Measurements from ENCODE around the gene AK1. TPM values are rescaled to one million over a fixed set of nuclear protein-coding genes. Genes with fewer than 3 reads are reported as not detected.

AK1 gene
- total and polyA plus RNA-seq, 9 of the 15 experiments (the other 6 are each of a cell fraction or from before 2014, with no cell fraction given): 10.1 to 71.8 (median 39.0) TPM

DNA sequence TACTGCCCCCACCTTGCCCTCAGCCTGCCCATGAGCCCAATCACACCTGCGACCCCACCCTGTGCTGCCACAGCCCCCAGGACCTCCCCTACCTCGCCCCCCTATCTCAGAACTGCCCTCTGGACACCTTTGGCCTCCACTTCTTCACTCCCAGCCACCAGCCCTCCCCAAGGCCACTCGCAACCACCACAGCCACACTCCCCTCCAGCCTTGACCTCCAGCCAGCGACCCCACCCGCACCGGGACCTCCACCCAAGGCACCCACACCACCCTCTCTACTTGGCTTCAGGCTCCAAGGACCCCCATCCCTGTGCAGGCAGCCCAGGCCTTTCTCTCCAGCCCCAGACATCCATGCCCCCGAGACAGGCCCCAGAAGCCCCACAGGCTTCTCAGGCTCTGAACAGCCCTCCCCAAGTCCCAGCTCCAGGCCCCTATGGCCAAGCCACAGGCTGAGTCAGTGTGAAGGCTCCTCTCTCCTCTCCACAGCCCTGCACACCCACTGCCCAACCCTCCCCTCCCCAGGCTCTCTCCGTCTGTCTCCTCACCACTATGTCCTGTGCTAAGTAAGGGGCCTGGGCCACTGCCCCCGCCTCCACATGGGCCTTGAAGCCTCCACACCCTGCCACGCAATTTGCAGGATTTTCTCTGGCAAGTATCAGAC, 2.0 kb downstream of the AK1 start:
- peaks cover 12% of the 10 kb centered on the region; the same call in 2 of the 3 replicates for H3K79me2 ChIP-seq (ENCODE audit: control insufficient read depth, insufficient read depth, low read length)
- BruUV-seq (replicated peaks): no TSS peak
- WGBS (ENCODE audit: insufficient coverage, low coverage, missing lambda C conversion rate): 63% methylated on average over 7 of the region's 10 CpGs
- DNase-seq (ENCODE audit: extremely low read depth in 1 of 4, low spot score in 3 of 4): no peak
- H2AFZ ChIP-seq (ENCODE audit: low read depth, low read length): no peak overlapping the region
- peaks cover 19 to 57% of the 10 kb centered on the region in 2 experiments; a peak in 4 of 5 replicates for H3K4me1 ChIP-seq (replicated peaks in 1 of 2; ENCODE audit: control insufficient read depth in 2 of 2, insufficient read depth in 2 of 2, low read length in 2 of 2)
- no peaks in the 10 kb centered on the region for H4K20me1 ChIP-seq (replicated peaks; ENCODE audit: control insufficient read depth, insufficient read depth, low read length)
- H3K9me3 ChIP-seq (replicated peaks; ENCODE audit: control insufficient read depth, insufficient read depth, low read depth, low read length): no peaks in the 10 kb centered on the region
- peak; percentile 3; the same call in 1 of the 3 replicates for ATAC-seq
- no peak for FAIRE-seq
- H3K36me3 ChIP-seq (ENCODE audit: control insufficient read depth, insufficient read depth, low read length): peaks cover 3% of the 10 kb centered on the region; the same call in 1 of the 3 replicates
- 0 out of 3 replicates have a peak overlapping the region, but pooled peaks have one; percentile 21 for H3K27ac ChIP-seq (ENCODE audit: extremely low read depth, low read depth, low read length)
- no peaks in the 10 kb centered on the region for H3K9me1 ChIP-seq (ENCODE audit: control insufficient read depth, insufficient read depth, low read length)
- H3K9ac ChIP-seq (ENCODE audit: insufficient read depth in 1 of 2, low read depth in 2 of 2, low read length in 2 of 2): peak overlapping the region in 1 of 2 experiments; percentile 62; a peak in 2 of 4 replicates
- ChIA-PET POLR2A (interaction anchor here (1.5 to 2.4 kb wide), 2 partner anchors 13 to 24 kb away, joined by 3 to 9 read pairs; partner anchors contain the start of gene ST6GALNAC6), CTCF (ENCODE audit: low intra/inter-chr PET ratio) (no interaction called here)
- no peak overlapping the region; the same call in 1 of the 2 replicates for H3K4me2 ChIP-seq (ENCODE audit: insufficient read depth, low read length)
- H3K4me3 ChIP-seq: no peak overlapping the region
- H3K27me3 ChIP-seq (ENCODE audit: control insufficient read depth in 2 of 2, insufficient read depth in 2 of 2, low read length in 2 of 2): no peaks in the 10 kb centered on the region
- in situ Hi-C loops (cut with MboI): loop anchor here (5.0 to 10.0 kb wide), 3 partner anchors 37 to 373 kb away; no protein-coding TSS in a partner anchor
- intact Hi-C loops (cut with micrococcal nuclease): loop anchor here (10.0 kb wide), 1 partner anchor 281 kb away; no protein-coding TSS in a partner anchor
- TF ChIP-seq SRSF1 (IDR thresholded peaks at IDR 0.05; ENCODE audit: low read depth, low read length) (no peak), CEBPG (CRISPR knock-in tag; IDR thresholded peaks at IDR 0.05) (no peak), CEBPG (tag; conservative IDR thresholded peaks at IDR 0.05 in 1 of 2, IDR thresholded peaks at IDR 0.05 in 1 of 2) (no peak), NFYB (IDR thresholded peaks at IDR 0.05; ENCODE audit: extremely low read depth, insufficient read length) (no peak), CTBP1 (IDR thresholded peaks at IDR 0.05; ENCODE audit: borderline replicate concordance) (no peak)
- TF ChIP-seq, protein P1, sequence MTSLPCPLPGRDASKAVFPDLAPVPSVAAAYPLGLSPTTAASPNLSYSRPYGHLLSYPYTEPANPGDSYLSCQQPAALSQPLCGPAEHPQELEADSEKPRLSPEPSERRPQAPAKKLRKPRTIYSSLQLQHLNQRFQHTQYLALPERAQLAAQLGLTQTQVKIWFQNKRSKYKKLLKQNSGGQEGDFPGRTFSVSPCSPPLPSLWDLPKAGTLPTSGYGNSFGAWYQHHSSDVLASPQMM (CRISPR knock-in tag; IDR thresholded peaks at IDR 0.05): no peak
- TF ChIP-seq, protein P2, sequence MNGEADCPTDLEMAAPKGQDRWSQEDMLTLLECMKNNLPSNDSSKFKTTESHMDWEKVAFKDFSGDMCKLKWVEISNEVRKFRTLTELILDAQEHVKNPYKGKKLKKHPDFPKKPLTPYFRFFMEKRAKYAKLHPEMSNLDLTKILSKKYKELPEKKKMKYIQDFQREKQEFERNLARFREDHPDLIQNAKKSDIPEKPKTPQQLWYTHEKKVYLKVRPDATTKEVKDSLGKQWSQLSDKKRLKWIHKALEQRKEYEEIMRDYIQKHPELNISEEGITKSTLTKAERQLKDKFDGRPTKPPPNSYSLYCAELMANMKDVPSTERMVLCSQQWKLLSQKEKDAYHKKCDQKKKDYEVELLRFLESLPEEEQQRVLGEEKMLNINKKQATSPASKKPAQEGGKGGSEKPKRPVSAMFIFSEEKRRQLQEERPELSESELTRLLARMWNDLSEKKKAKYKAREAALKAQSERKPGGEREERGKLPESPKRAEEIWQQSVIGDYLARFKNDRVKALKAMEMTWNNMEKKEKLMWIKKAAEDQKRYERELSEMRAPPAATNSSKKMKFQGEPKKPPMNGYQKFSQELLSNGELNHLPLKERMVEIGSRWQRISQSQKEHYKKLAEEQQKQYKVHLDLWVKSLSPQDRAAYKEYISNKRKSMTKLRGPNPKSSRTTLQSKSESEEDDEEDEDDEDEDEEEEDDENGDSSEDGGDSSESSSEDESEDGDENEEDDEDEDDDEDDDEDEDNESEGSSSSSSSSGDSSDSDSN (IDR thresholded peaks at IDR 0.05; ENCODE audit: borderline replicate concordance in 1 of 2, low read depth in 2 of 2, low read length in 2 of 2): no peak
